GM12872 (cell line): Measurements from ENCODE around the gene FNDC3B.

Experiments used
- TF ChIP-seq, protein P1 (sequence below): IDR thresholded peaks from 3 replicates; pipeline ENCODE4 v1.5.1; 2011; ENCODE audit warnings: low read depth, mild to moderate bottlenecking, low read length, moderate library complexity; ENCODE audit not compliant: insufficient read depth

The FNDC3B gene

DNA sequence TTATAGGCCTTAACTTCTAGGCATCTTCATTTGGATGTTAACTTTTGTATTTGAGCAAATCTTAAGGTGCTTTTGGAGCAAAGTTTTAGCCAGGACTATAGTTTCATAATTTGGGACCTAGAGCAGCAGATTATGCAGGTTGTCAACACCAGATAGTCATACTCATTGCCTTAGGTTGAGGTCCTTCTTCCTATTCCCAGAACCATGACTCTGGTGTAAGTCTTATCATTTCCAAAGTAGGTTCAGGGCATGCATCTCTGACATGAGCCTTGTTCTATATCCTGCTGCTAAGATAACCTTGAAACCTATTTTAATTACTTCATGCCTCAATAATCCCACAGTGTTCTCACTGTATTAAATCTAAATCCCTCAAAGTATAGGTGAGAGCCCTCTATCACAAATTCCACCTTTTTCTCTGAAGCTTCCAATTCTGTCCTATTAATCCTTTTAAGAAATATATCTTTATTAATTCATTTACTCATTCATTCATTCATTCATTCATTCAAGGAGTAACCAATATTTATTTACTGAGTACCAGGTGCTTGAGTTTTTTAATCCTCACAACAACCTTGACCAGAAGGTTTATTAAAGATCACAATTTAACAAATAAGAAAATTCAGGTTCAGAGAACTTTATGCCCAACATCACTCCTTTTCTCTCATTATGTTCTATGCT, 2.7 kb upstream of the FNDC3B start:
- TF ChIP-seq, protein P1, sequence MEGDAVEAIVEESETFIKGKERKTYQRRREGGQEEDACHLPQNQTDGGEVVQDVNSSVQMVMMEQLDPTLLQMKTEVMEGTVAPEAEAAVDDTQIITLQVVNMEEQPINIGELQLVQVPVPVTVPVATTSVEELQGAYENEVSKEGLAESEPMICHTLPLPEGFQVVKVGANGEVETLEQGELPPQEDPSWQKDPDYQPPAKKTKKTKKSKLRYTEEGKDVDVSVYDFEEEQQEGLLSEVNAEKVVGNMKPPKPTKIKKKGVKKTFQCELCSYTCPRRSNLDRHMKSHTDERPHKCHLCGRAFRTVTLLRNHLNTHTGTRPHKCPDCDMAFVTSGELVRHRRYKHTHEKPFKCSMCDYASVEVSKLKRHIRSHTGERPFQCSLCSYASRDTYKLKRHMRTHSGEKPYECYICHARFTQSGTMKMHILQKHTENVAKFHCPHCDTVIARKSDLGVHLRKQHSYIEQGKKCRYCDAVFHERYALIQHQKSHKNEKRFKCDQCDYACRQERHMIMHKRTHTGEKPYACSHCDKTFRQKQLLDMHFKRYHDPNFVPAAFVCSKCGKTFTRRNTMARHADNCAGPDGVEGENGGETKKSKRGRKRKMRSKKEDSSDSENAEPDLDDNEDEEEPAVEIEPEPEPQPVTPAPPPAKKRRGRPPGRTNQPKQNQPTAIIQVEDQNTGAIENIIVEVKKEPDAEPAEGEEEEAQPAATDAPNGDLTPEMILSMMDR = no peak

DNA sequence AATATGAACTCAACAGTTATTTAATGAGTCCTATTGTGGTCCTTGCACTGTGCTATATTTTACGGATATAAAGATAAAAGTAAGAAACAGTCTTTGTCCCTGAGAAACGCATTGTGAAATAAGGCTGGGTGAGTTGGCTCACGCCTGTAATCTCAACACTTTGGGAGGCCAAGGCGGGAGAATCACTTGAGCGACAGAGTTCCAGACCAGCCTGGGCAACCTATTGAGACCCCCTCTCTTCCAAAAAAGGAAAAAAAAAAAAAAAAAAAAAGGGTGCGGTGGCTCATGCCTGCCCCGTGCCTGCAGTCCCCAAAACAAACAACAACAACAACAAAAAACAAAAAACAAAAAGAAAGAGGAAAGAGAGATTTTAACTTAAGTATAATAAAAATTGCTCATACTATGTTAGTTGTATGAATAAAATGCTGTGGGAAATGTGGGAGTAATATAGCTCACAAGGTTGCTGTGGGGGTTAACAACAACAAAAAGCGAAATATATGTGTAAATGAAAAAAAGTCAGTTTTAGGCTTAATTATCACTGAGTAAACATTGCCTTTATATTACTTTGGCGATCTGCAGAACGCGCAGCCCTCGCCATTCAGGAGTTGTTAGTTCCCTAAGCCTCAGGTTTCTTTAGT, 461 bp upstream of the FNDC3B start:
- TF ChIP-seq, protein P1 = no peak

DNA sequence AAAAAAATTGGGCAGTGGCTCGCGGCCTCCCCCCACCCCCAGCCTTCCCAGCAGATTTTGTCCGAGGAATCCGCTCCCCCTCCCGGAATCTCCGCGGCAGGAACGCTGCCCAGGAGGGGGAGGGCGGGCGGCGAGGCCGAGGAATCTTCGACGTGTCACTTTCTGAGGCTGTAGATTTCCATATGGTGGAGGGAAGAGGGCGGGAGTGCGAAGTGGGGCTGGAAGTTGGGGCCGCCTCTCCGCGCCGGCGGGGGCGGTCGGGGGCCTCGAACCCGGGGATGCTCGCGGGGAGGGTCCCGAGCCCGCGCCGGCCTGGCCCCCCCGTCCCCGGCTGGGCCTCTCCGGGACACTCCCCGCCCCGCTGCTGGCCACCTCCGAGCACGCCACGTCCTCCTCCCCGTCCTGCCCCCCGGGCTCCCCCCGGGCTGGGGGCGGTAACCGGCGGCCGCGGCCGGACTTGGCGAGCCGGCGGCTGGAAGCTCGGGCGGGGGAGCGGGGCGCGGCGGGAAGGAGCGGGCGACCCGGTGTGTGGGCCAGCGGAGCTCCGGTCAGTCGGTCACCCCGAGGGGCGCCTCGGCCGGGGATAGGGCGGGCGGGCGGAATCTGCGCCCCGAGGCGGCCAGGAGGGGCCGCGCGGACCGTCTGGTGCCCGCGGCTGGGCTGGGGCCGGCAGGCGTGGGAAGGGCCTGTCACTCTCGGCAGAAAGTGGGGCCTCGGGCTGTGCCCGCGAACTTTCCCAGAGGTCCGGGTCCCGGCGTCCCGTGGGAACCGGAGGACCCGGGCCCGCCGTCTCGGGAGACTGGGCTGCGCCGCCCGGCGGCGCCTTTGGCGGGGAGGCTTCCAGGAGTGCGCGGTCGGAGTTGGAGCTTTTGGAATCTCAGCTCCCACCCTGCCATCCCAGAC, 951 bp downstream of the FNDC3B start:
- TF ChIP-seq, protein P1 = 0 out of 3 replicates have a peak, but pooled peaks have one; percentile 18

DNA sequence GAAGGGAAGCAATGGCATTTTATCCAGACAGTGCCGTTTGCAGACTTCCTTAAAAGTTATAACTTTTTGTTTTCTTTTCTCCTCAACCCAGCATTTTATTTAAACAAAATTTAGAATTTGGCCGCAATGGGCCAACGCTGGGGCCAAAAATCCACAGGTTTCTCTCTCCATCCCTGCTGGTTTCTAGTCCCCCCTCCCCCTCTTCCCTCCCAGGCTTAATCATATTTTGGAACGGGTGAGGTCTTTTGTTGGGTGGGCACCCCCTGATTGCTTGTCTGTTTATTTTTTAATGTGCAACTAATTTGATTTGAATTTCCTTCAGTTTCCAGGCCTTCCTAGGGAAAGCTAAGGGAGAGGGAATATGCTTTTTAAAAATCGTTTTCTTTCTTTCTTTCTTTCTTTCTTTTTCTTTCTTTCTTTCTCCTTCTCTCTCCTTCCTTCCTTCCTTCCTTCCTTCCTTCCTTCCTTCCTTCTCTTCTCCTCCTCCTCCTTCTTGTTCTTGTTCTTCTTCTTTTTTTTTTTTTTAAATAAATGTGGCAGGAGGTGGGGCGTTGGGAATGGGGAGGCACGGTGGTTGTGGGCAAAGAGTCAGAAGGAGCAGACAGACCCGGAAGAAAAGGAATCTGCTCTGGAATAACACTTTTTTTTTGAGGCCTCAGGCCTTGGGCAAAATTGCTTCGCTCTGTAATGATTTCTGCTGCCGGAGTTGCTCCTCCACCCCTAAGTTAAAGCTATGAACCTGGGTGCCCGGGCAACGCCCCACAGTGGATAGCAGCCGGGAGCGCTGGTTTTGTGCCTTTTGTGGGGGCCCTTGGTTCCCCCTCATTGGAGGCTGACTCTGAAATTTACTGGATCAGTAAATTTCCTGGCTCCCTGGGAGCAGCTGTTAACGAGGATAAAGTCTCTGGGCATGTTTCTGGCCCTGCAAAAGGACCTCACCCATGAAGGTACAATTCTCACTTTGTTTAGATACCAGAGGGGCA, 1.9 kb downstream of the FNDC3B start:
- TF ChIP-seq, protein P1 = no peak

DNA sequence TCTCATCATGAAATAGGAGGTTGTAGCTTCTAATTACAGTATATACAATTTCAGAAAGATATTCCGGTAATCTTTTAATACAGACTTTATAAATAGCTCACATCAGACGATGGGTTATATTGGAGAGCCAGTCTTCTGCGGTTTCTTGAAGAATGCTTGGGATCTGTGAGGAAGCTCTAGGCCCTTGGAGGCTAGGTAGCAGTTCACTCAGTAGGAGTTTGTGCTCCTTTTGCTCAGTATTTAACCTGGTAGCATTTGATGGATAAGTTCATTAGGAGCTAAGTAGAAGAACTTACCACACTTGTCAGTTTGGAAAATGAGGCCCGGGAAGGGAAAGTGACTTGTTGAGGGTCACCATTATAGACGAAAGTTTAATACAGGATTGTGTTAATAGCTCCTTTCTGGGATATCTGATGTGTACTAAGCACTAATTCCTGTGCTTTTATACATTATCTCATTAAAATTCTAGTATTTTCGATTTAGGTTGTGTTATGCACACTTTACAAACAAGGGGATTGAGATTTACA, 2.8 kb downstream of the FNDC3B start:
- TF ChIP-seq, protein P1 = no peak

DNA sequence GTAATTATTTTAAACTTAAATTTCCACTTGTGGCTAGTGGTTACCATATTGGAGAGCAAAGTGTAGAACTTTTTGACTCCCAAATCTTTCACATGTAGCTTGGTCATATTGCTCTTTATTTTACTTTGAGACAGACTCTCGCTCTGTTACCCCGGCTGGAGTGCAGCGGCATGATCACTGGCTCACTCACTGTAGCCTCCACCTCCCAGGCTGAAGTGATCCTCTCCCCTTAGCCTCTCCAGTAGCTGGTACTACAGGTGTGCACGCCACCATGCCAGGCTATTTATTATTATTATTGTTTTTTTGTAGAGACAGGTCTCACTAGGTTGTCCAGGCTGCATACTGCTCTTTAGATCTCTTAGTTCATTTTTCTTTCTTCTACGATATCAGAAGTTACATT, 3.9 kb downstream of the FNDC3B start:
- TF ChIP-seq, protein P1 = no peak
